ENCODE measurements around the gene CEP131.
A peak's percentile ranks its signal among the peaks of the same experiment; 100 is the strongest.

Gene CEP131

GRCh38 chr17:81161972-81162371, 60.8 kb downstream of the CEP131 start:
- H3K27ac ChIP-seq (ENCODE audit: poor library complexity, severe bottlenecking): no peak overlapping the region
- H3K36me3 ChIP-seq (ENCODE audit: low read depth): no peaks in the 10 kb centered on the region
- peaks cover 27% of the 10 kb centered on the region for H3K27me3 ChIP-seq (ENCODE audit: insufficient read depth, poor library complexity, severe bottlenecking)
- H3K4me1 ChIP-seq (ENCODE audit: insufficient read depth, poor library complexity, severe bottlenecking): no peaks in the 10 kb centered on the region
- DNase-seq (ENCODE audit: low spot score) (no peak), ATAC-seq (ENCODE audit: low read depth) (no peak)
- no peak overlapping the region for H3K4me3 ChIP-seq (ENCODE audit: severe bottlenecking)
- H3K9me3 ChIP-seq (ENCODE audit: severe bottlenecking): no peaks in the 10 kb centered on the region
- TF ChIP-seq CTCF (IDR thresholded peaks at IDR 0.05; ENCODE audit: poor library complexity, severe bottlenecking): no peak

- no peaks in the 10 kb centered on the region for H3K4me1 ChIP-seq (ENCODE audit: insufficient read depth, poor library complexity, severe bottlenecking)
- TF ChIP-seq CTCF (IDR thresholded peaks at IDR 0.05; ENCODE audit: poor library complexity, severe bottlenecking): no peak
- no peak for ATAC-seq (ENCODE audit: low read depth)
Observed at GRCh38 chr17:81161536-81161935, 61.2 kb downstream of the CEP131 start.

GRCh38 chr17:81160747-81161453, 61.9 kb downstream of the CEP131 start:
- DNase-seq (ENCODE audit: low spot score) (no peak), ATAC-seq (ENCODE audit: low read depth) (no peak)
- Histone ChIP-seq H3K4me3 (ENCODE audit: severe bottlenecking) (no peak overlapping the region), H3K27ac (ENCODE audit: poor library complexity, severe bottlenecking) (no peak overlapping the region), H3K9me3 (ENCODE audit: severe bottlenecking) (no peaks in the 10 kb centered on the region), H3K36me3 (ENCODE audit: low read depth) (no peaks in the 10 kb centered on the region), H3K27me3 (ENCODE audit: insufficient read depth, poor library complexity, severe bottlenecking) (peaks cover 21% of the 10 kb centered on the region), H3K4me1 (ENCODE audit: insufficient read depth, poor library complexity, severe bottlenecking) (no peaks in the 10 kb centered on the region)
- no peak for TF ChIP-seq CTCF (IDR thresholded peaks at IDR 0.05; ENCODE audit: poor library complexity, severe bottlenecking)

More at GRCh38 chr17:81161536-81161935, 61.2 kb downstream of the CEP131 start:
- Histone ChIP-seq H3K27ac (ENCODE audit: poor library complexity, severe bottlenecking) (no peak overlapping the region), H3K36me3 (ENCODE audit: low read depth) (no peaks in the 10 kb centered on the region), H3K27me3 (ENCODE audit: insufficient read depth, poor library complexity, severe bottlenecking) (peaks cover 22% of the 10 kb centered on the region), H3K9me3 (ENCODE audit: severe bottlenecking) (no peaks in the 10 kb centered on the region), H3K4me3 (ENCODE audit: severe bottlenecking) (no peak overlapping the region)
- DNase-seq (ENCODE audit: low spot score): peak; percentile 75

GRCh38 chr17:81160306-81160705, 62.5 kb downstream of the CEP131 start:
- no peak for DNase-seq (ENCODE audit: low spot score)
- ATAC-seq (ENCODE audit: low read depth): no peak
- Histone ChIP-seq H3K9me3 (ENCODE audit: severe bottlenecking) (no peaks in the 10 kb centered on the region), H3K27ac (ENCODE audit: poor library complexity, severe bottlenecking) (no peak overlapping the region), H3K27me3 (ENCODE audit: insufficient read depth, poor library complexity, severe bottlenecking) (peaks cover 15% of the 10 kb centered on the region), H3K4me3 (ENCODE audit: severe bottlenecking) (no peak overlapping the region), H3K4me1 (ENCODE audit: insufficient read depth, poor library complexity, severe bottlenecking) (no peaks in the 10 kb centered on the region), H3K36me3 (ENCODE audit: low read depth) (no peaks in the 10 kb centered on the region)
- no peak for TF ChIP-seq CTCF (IDR thresholded peaks at IDR 0.05; ENCODE audit: poor library complexity, severe bottlenecking)

- ATAC-seq (ENCODE audit: low read depth) (no peak), DNase-seq (ENCODE audit: low spot score) (no peak)
- no peak for TF ChIP-seq CTCF (IDR thresholded peaks at IDR 0.05; ENCODE audit: poor library complexity, severe bottlenecking)
- H3K36me3 ChIP-seq (ENCODE audit: low read depth): no peaks in the 10 kb centered on the region
- H3K27me3 ChIP-seq (ENCODE audit: insufficient read depth, poor library complexity, severe bottlenecking): peaks cover 10% of the 10 kb centered on the region
- no peak overlapping the region for H3K4me3 ChIP-seq (ENCODE audit: severe bottlenecking)
- H3K4me1 ChIP-seq (ENCODE audit: insufficient read depth, poor library complexity, severe bottlenecking): no peaks in the 10 kb centered on the region
- H3K9me3 ChIP-seq (ENCODE audit: severe bottlenecking): no peaks in the 10 kb centered on the region
- no peak overlapping the region for H3K27ac ChIP-seq (ENCODE audit: poor library complexity, severe bottlenecking)
Observed at GRCh38 chr17:81159611-81160265, 63.0 kb downstream of the CEP131 start.
